ENCODE data around the gene FAM117A.
"Not testable (repeated sequence)": the region's sequence is repeated elsewhere in the genome, so short reads cannot be mapped to it uniquely, and the experiment has no call there.

The FAM117A gene

GRCh38 chr17:49728425-49728824 is 35.5 kb downstream of the FAM117A start:
- DNase-seq (ENCODE audit: low spot score) = no peak
- Histone ChIP-seq H3K4me3 (no peak overlapping the region), H3K27ac (peak overlapping the region; percentile 53 to 71)
- no peak for TF ChIP-seq CTCF (IDR thresholded peaks at IDR 0.05)

DNA sequence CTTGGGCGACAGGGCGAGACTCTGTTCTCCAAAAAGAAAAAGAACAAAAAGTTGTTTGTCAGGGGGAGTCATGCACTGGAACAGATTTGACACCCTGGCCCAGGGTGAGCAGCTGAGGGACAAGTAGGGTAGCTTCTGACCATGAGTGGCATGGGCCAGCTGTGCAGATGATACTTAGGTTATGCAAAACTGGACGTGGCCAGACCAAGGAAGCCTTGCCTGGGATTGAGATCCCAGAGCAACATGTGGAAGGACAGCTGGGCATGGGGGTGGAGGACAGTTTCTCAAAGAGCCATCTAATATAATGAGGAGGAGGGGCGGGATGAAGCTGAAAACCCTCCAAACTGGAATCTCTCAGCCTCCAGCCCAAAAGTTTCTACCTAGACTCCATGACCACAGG is 36.6 kb downstream of the FAM117A start:
- no peak for TF ChIP-seq CTCF (IDR thresholded peaks at IDR 0.05)
- DNase-seq (ENCODE audit: low spot score) = no peak
- Histone ChIP-seq H3K27ac (no peak overlapping the region), H3K4me3 (no peak overlapping the region)

GRCh38 chr17:49725452-49726130 is 38.3 kb downstream of the FAM117A start:
- no peak overlapping the region for H3K4me3 ChIP-seq
- no peak overlapping the region for H3K27ac ChIP-seq
- no peak for DNase-seq (ENCODE audit: low spot score)
- no peak for TF ChIP-seq CTCF (IDR thresholded peaks at IDR 0.05)

DNA sequence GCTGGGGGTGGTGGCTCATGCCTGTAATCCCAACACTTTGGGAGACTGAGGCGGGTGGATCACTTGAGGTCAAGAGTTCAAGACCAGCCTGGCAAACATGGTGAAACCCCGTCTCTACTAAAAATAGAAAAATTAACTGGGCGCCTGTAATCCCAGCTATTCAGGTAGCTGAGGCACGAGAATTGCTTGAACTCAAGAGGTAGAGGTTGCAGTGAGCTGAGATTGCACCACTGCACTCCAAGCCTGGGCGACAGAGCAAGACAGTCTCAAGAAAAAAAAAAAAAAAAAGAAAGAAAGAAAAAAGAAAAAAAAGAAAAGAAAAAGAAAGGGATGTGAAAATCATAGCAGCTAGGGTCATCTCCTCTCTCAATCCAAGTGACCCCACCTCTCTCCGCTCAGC is 39.4 kb downstream of the FAM117A start:
- H3K4me3 ChIP-seq; DNase-seq (ENCODE audit: low spot score); H3K27ac ChIP-seq: not testable (repeated sequence)

DNA sequence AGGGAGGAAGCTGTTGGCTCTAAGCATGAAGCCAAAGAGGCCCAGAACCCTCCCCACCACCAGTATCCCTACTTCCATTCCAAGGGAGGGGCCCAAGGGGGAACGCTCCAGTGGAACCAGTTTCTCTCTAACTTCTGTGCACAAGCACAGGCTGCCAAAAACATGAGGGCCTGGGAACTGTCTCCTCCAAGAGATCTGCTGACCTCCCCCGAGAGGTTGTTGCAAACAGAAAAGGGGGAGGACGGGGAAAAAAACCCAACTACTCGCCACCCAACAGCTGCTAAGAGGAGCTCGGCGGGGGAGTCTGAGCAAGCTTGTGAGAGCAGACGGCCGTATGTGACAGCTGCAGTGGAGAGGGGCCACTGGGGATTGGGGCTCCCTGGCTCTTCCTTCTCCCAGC is 40.5 kb downstream of the FAM117A start:
- peak overlapping the region; percentile 29 to 64 for H3K27ac ChIP-seq
- TF ChIP-seq CTCF (IDR thresholded peaks at IDR 0.05) = no peak
- DNase-seq (ENCODE audit: low spot score) = no peak
- H3K4me3 ChIP-seq = no peak overlapping the region

DNA sequence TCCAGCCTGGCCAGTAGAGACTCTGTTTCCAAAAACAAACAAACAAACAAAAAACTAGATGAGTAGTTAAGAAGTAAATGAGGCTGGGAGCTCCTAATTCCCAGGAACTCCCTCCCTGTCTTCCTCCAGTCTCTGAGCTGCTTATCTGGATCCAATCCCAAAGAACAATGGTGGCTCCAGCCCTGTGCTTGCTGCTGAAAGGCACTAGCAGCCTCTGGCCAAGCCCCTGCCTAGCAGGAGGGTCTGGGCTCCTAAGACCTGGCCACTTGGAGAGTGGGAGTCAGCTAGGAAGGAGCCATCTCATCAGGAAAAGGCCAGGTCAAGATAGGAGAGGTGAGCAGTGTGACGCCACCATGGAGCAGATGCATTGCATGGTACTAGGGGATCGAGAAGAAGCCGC is 41.9 kb downstream of the FAM117A start:
- DNase-seq (ENCODE audit: low spot score) = no peak
- TF ChIP-seq CTCF (IDR thresholded peaks at IDR 0.05) = no peak

GRCh38 chr17:49717371-49717861 is 46.5 kb downstream of the FAM117A start:
- H3K27ac ChIP-seq = no peak overlapping the region
- H3K4me3 ChIP-seq = no peak overlapping the region
- no peak for TF ChIP-seq CTCF (IDR thresholded peaks at IDR 0.05)
- DNase-seq (ENCODE audit: low spot score) = no peak

More for the DNA sequence above, 41.9 kb downstream of the FAM117A start:
- no peak overlapping the region for H3K4me3 ChIP-seq
- no peak overlapping the region for H3K27ac ChIP-seq
